ENCODE data around the gene PCYT2.

Gene PCYT2

GRCh38 chr17:81866440-81867169, 44.6 kb downstream of the PCYT2 start:
- H3K9me3 ChIP-seq = no peaks in the 10 kb centered on the region
- peaks cover 89% of the 10 kb centered on the region for H3K36me3 ChIP-seq (replicated peaks)
- H3K27me3 ChIP-seq (ENCODE audit: low read depth) = no peaks in the 10 kb centered on the region
- H3K4me3 ChIP-seq = no peak overlapping the region
- in situ Hi-C loops (cut with MboI; ENCODE audit: low sequenced_read_pairs) = no loop called here
- H3K4me1 ChIP-seq = peaks cover 21% of the 10 kb centered on the region
- DNase-seq (ENCODE audit: low spot score in 2 of 2) = peak in 1 of 2 experiments; percentile 43

GRCh38 chr17:81865733-81866439, 45.3 kb downstream of the PCYT2 start:
- peak in 1 of 2 experiments; percentile 43 for DNase-seq (ENCODE audit: low spot score in 2 of 2)
- Histone ChIP-seq H3K36me3 (replicated peaks) (peaks cover 87% of the 10 kb centered on the region), H3K4me3 (no peak overlapping the region), H3K9me3 (no peaks in the 10 kb centered on the region), H3K4me1 (peaks cover 19% of the 10 kb centered on the region), H3K27me3 (ENCODE audit: low read depth) (no peaks in the 10 kb centered on the region)
- in situ Hi-C loops (cut with MboI; ENCODE audit: low sequenced_read_pairs) = no loop called here

- no peaks in the 10 kb centered on the region for H3K9me3 ChIP-seq
- no peak overlapping the region for H3K4me3 ChIP-seq
- DNase-seq (ENCODE audit: low spot score in 2 of 2) = no peak
- no peaks in the 10 kb centered on the region for H3K27me3 ChIP-seq (ENCODE audit: low read depth)
- H3K36me3 ChIP-seq (replicated peaks) = peaks cover 83% of the 10 kb centered on the region
- in situ Hi-C loops (cut with MboI; ENCODE audit: low sequenced_read_pairs) = no loop called here
- H3K4me1 ChIP-seq = peaks cover 19% of the 10 kb centered on the region
Measured at GRCh38 chr17:81865358-81865732, 45.9 kb downstream of the PCYT2 start.

- H3K36me3 ChIP-seq (replicated peaks) = peaks cover 80% of the 10 kb centered on the region
- DNase-seq (ENCODE audit: low spot score in 2 of 2) = no peak
- H3K9me3 ChIP-seq = no peaks in the 10 kb centered on the region
- in situ Hi-C loops (cut with MboI; ENCODE audit: low sequenced_read_pairs) = no loop called here
- H3K27me3 ChIP-seq (ENCODE audit: low read depth) = no peaks in the 10 kb centered on the region
- peaks cover 16% of the 10 kb centered on the region for H3K4me1 ChIP-seq
- H3K4me3 ChIP-seq = no peak overlapping the region
Measured at GRCh38 chr17:81863833-81864768, 47.1 kb downstream of the PCYT2 start.

- no peak for DNase-seq (ENCODE audit: low spot score in 2 of 2)
- Histone ChIP-seq H3K27me3 (ENCODE audit: low read depth) (no peaks in the 10 kb centered on the region), H3K36me3 (replicated peaks) (peaks cover 80% of the 10 kb centered on the region), H3K4me3 (no peak overlapping the region), H3K9me3 (no peaks in the 10 kb centered on the region), H3K4me1 (peaks cover 14% of the 10 kb centered on the region)
- in situ Hi-C loops (cut with MboI; ENCODE audit: low sequenced_read_pairs) = no loop called here
Measured at GRCh38 chr17:81863123-81863675, 48.0 kb downstream of the PCYT2 start.

GRCh38 chr17:81860756-81861568, 50.2 kb downstream of the PCYT2 start:
- Histone ChIP-seq H3K9me3 (no peaks in the 10 kb centered on the region), H3K36me3 (replicated peaks) (peaks cover 71% of the 10 kb centered on the region), H3K27me3 (ENCODE audit: low read depth) (no peaks in the 10 kb centered on the region), H3K4me1 (peaks cover 14% of the 10 kb centered on the region), H3K4me3 (peak overlapping the region; percentile 85)
- in situ Hi-C loops (cut with MboI; ENCODE audit: low sequenced_read_pairs) = no loop called here
- DNase-seq (ENCODE audit: low spot score in 2 of 2) = peak; percentile 99 to 100

- H3K36me3 ChIP-seq (replicated peaks) = peaks cover 68% of the 10 kb centered on the region
- in situ Hi-C loops (cut with MboI; ENCODE audit: low sequenced_read_pairs) = no loop called here
- H3K27me3 ChIP-seq (ENCODE audit: low read depth) = no peaks in the 10 kb centered on the region
- peak within 1 kb of the TSS; percentile 85 for H3K4me3 ChIP-seq
- DNase-seq (ENCODE audit: low spot score in 2 of 2) = peak in 1 of 2 experiments; percentile 99
- H3K9me3 ChIP-seq = no peaks in the 10 kb centered on the region
- peaks cover 14% of the 10 kb centered on the region for H3K4me1 ChIP-seq
Measured at GRCh38 chr17:81859906-81860755, 51.1 kb downstream of the PCYT2 start, which contains the start of gene P4HB. TSS of gene P4HB (minus strand) at chr17:81860535. CDS start at chr17:81860471, 64 bp downstream.

- H3K4me3 ChIP-seq = peak overlapping the region; percentile 81
- H3K36me3 ChIP-seq (replicated peaks) = peaks cover 66% of the 10 kb centered on the region
- H3K4me1 ChIP-seq = peaks cover 14% of the 10 kb centered on the region
- no peaks in the 10 kb centered on the region for H3K27me3 ChIP-seq (ENCODE audit: low read depth)
- DNase-seq (ENCODE audit: low spot score in 2 of 2) = no peak
- in situ Hi-C loops (cut with MboI; ENCODE audit: low sequenced_read_pairs) = no loop called here
- no peaks in the 10 kb centered on the region for H3K9me3 ChIP-seq
Measured at GRCh38 chr17:81858967-81859905, 52.0 kb downstream of the PCYT2 start.

GRCh38 chr17:81858170-81858966, 52.8 kb downstream of the PCYT2 start:
- no peak overlapping the region; the same call in none of the 2 replicates for H3K4me3 ChIP-seq
- peaks cover 65% of the 10 kb centered on the region for H3K36me3 ChIP-seq (replicated peaks)
- H3K9me3 ChIP-seq = no peaks in the 10 kb centered on the region
- peaks cover 14% of the 10 kb centered on the region for H3K4me1 ChIP-seq
- in situ Hi-C loops (cut with MboI; ENCODE audit: low sequenced_read_pairs) = no loop called here
- no peaks in the 10 kb centered on the region for H3K27me3 ChIP-seq (ENCODE audit: low read depth)
- no peak for DNase-seq (ENCODE audit: low spot score in 2 of 2)

- peaks cover 7% of the 10 kb centered on the region for H3K4me1 ChIP-seq
- in situ Hi-C loops (cut with MboI; ENCODE audit: low sequenced_read_pairs) = no loop called here
- no peak for DNase-seq (ENCODE audit: low spot score in 2 of 2)
- peaks cover 72% of the 10 kb centered on the region for H3K36me3 ChIP-seq (replicated peaks)
- no peaks in the 10 kb centered on the region for H3K27me3 ChIP-seq (ENCODE audit: low read depth)
- H3K4me3 ChIP-seq = no peak overlapping the region
- H3K9me3 ChIP-seq = no peaks in the 10 kb centered on the region
Measured at GRCh38 chr17:81854974-81855774, 56.0 kb downstream of the PCYT2 start.

Measured in HAP-1 (cell line).